ENCODE measurements around the gene IQCH. TPM values are rescaled to one million over a fixed set of nuclear protein-coding genes. Genes with fewer than 3 reads are reported as not detected.

IQCH gene
- total RNA-seq, 1 donor from 2014 or later = 1.5 TPM

- no peaks in the 10 kb centered on the region for H3K27me3 Mint-ChIP-seq
- H3K4me3 Mint-ChIP-seq = no peak overlapping the region
- ATAC-seq (ENCODE audit: low read depth) (no peak), DNase-seq (no peak)
- no peaks in the 10 kb centered on the region for H3K36me3 Mint-ChIP-seq (ENCODE audit: low read depth)
- TF ChIP-seq, protein P1, sequence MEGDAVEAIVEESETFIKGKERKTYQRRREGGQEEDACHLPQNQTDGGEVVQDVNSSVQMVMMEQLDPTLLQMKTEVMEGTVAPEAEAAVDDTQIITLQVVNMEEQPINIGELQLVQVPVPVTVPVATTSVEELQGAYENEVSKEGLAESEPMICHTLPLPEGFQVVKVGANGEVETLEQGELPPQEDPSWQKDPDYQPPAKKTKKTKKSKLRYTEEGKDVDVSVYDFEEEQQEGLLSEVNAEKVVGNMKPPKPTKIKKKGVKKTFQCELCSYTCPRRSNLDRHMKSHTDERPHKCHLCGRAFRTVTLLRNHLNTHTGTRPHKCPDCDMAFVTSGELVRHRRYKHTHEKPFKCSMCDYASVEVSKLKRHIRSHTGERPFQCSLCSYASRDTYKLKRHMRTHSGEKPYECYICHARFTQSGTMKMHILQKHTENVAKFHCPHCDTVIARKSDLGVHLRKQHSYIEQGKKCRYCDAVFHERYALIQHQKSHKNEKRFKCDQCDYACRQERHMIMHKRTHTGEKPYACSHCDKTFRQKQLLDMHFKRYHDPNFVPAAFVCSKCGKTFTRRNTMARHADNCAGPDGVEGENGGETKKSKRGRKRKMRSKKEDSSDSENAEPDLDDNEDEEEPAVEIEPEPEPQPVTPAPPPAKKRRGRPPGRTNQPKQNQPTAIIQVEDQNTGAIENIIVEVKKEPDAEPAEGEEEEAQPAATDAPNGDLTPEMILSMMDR (IDR thresholded peaks at IDR 0.05) = no peak
- ChIA-PET CTCF (no interaction called here), POLR2A (no interaction called here)
- intact Hi-C loops (cut with micrococcal nuclease) = no loop called here
- no peak overlapping the region for H3K27ac Mint-ChIP-seq
- no peaks in the 10 kb centered on the region for H3K4me1 Mint-ChIP-seq
- no peaks in the 10 kb centered on the region for H3K9me3 Mint-ChIP-seq
These were observed 215.1 kb downstream of the IQCH start for GRCh38 chr15:67469680-67470079.

GRCh38 chr15:67472957-67473356 is 218.4 kb downstream of the IQCH start:
- no peak for DNase-seq
- intact Hi-C loops (cut with micrococcal nuclease) = no loop called here
- no peak overlapping the region for H3K27ac Mint-ChIP-seq
- H3K27me3 Mint-ChIP-seq = no peaks in the 10 kb centered on the region
- ChIA-PET CTCF (no interaction called here), POLR2A (no interaction called here)
- no peaks in the 10 kb centered on the region for H3K4me1 Mint-ChIP-seq
- no peak for ATAC-seq (ENCODE audit: low read depth)
- TF ChIP-seq, protein P1 (IDR thresholded peaks at IDR 0.05) = no peak
- H3K36me3 Mint-ChIP-seq (ENCODE audit: low read depth) = no peaks in the 10 kb centered on the region
- H3K4me3 Mint-ChIP-seq = no peak overlapping the region
- no peaks in the 10 kb centered on the region for H3K9me3 Mint-ChIP-seq

GRCh38 chr15:67474405-67475110 is 220.0 kb downstream of the IQCH start:
- Mint-ChIP-seq H3K9me3 (no peaks in the 10 kb centered on the region), H3K27me3 (peaks cover 2% of the 10 kb centered on the region), H3K27ac (no peak overlapping the region), H3K36me3 (ENCODE audit: low read depth) (no peaks in the 10 kb centered on the region), H3K4me3 (no peak overlapping the region), H3K4me1 (no peaks in the 10 kb centered on the region)
- ChIA-PET CTCF (no interaction called here), POLR2A (no interaction called here)
- no peak for ATAC-seq (ENCODE audit: low read depth)
- intact Hi-C loops (cut with micrococcal nuclease) = no loop called here
- DNase-seq = no peak
- TF ChIP-seq, protein P1 (IDR thresholded peaks at IDR 0.05) = no peak

- DNase-seq (no peak), ATAC-seq (ENCODE audit: low read depth) (no peak)
- H3K4me3 Mint-ChIP-seq = no peak overlapping the region
- POLR2A ChIA-PET = no interaction called here
- peaks cover 2% of the 10 kb centered on the region for H3K36me3 Mint-ChIP-seq (ENCODE audit: low read depth)
- no peak overlapping the region for H3K27ac Mint-ChIP-seq
- CTCF ChIA-PET = no interaction called here
- H3K4me1 Mint-ChIP-seq = no peaks in the 10 kb centered on the region
- peaks cover 3% of the 10 kb centered on the region for H3K9me3 Mint-ChIP-seq
- intact Hi-C loops (cut with micrococcal nuclease) = no loop called here
- TF ChIP-seq, protein P1 (IDR thresholded peaks at IDR 0.05) = no peak
- H3K27me3 Mint-ChIP-seq = peaks cover 2% of the 10 kb centered on the region
These were observed 225.4 kb downstream of the IQCH start for GRCh38 chr15:67479781-67480505.

- TF ChIP-seq, protein P1 (IDR thresholded peaks at IDR 0.05) = no peak
- Mint-ChIP-seq H3K27ac (no peak overlapping the region), H3K4me3 (no peak overlapping the region), H3K36me3 (ENCODE audit: low read depth) (peaks cover 2% of the 10 kb centered on the region), H3K27me3 (peaks cover 2% of the 10 kb centered on the region), H3K9me3 (peaks cover 6% of the 10 kb centered on the region), H3K4me1 (no peaks in the 10 kb centered on the region)
- intact Hi-C loops (cut with micrococcal nuclease) = no loop called here
- DNase-seq (no peak), ATAC-seq (ENCODE audit: low read depth) (no peak)
- POLR2A ChIA-PET = no interaction called here
- CTCF ChIA-PET = no interaction called here
These were observed 226.2 kb downstream of the IQCH start for GRCh38 chr15:67480741-67481140.

Data from activated B cell treated with CpG ODN at 0.5 μM for 24 hours (primary cell).